ENCODE measurements around the gene SLC25A26.

DNA sequence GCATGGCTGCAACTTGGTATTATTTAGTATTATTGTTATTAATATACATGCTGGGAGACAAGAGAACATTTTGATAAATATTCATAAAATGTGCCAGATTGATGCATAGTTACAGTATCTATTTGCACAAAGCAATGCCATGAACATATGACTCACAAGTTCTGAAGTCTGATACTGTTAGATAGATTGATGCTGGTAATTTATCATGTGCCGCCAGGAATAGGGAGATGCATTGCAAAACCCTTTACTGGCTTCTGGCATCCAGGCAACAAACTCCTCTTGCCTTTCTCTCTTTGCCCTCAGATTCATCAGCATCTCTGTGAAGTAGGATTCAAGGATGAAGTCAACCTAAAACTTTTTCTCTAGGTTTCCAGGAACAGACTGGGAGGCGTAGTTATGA is 41.0 kb upstream of the SLC25A26 start:
- TF ChIP-seq, protein P1, sequence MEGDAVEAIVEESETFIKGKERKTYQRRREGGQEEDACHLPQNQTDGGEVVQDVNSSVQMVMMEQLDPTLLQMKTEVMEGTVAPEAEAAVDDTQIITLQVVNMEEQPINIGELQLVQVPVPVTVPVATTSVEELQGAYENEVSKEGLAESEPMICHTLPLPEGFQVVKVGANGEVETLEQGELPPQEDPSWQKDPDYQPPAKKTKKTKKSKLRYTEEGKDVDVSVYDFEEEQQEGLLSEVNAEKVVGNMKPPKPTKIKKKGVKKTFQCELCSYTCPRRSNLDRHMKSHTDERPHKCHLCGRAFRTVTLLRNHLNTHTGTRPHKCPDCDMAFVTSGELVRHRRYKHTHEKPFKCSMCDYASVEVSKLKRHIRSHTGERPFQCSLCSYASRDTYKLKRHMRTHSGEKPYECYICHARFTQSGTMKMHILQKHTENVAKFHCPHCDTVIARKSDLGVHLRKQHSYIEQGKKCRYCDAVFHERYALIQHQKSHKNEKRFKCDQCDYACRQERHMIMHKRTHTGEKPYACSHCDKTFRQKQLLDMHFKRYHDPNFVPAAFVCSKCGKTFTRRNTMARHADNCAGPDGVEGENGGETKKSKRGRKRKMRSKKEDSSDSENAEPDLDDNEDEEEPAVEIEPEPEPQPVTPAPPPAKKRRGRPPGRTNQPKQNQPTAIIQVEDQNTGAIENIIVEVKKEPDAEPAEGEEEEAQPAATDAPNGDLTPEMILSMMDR (IDR thresholded peaks at IDR 0.05): no peak
- TF ChIP-seq POLR2A (IDR thresholded peaks at IDR 0.05): no peak
- no peak for TF ChIP-seq POLR2AphosphoS5 (IDR thresholded peaks at IDR 0.05)
- no peak for TF ChIP-seq EP300 (IDR thresholded peaks at IDR 0.05)

Measured in gastroesophageal sphincter (tissue), 3 donors.